Muscle layer of colon (tissue), 2 donors: ENCODE measurements around the gene BMAL1.

Experiments
- H3K27ac ChIP-seq: one replicate; pipeline ENCODE4 v1.7.0; 2013; ENCODE audit warnings: low read depth, mild to moderate bottlenecking, low read length, moderate library complexity
- H3K27me3 ChIP-seq, 2 donors: one replicate each; pipeline ENCODE4 v1.7.0; 2013; ENCODE audit warnings: low read length in 2 of 2, mild to moderate bottlenecking in 2 of 2; ENCODE audit not compliant: insufficient read depth in 2 of 2, control insufficient read depth in 1 of 2
- H3K36me3 ChIP-seq: one replicate; pipeline ENCODE4 v1.7.0; 2013; ENCODE audit warnings: mild to moderate bottlenecking, low read length; ENCODE audit not compliant: insufficient read depth
- H3K4me1 ChIP-seq: one replicate; pipeline ENCODE4 v1.7.0; 2013; ENCODE audit warnings: mild to moderate bottlenecking, low read length; ENCODE audit not compliant: insufficient read depth
- H3K4me3 ChIP-seq, 2 donors: one replicate each; pipeline ENCODE4 v1.7.0; 2013; ENCODE audit warnings: low read length in 2 of 2, low read depth in 1 of 2, mild to moderate bottlenecking in 1 of 2, moderate library complexity in 1 of 2
- H3K9ac ChIP-seq: one replicate; pipeline ENCODE4 v1.7.0; 2013; ENCODE audit warnings: low read length
- H3K9me3 ChIP-seq: one replicate; pipeline ENCODE4 v1.7.0; 2013; ENCODE audit warnings: mild to moderate bottlenecking, low read length
- donor health status: abdominal sarcoma.
- donor health status: Adenocarcinoma of cecum.

The BMAL1 gene

GRCh38 chr11:13324141-13324540, 46.6 kb downstream of the BMAL1 start:
- no peaks in the 10 kb centered on the region for H3K27me3 ChIP-seq
- H3K4me1 ChIP-seq: no peaks in the 10 kb centered on the region
- no peak overlapping the region for H3K9ac ChIP-seq
- no peak overlapping the region for H3K4me3 ChIP-seq
- no peak overlapping the region for H3K27ac ChIP-seq
- no peaks in the 10 kb centered on the region for H3K36me3 ChIP-seq
- no peaks in the 10 kb centered on the region for H3K9me3 ChIP-seq

DNA sequence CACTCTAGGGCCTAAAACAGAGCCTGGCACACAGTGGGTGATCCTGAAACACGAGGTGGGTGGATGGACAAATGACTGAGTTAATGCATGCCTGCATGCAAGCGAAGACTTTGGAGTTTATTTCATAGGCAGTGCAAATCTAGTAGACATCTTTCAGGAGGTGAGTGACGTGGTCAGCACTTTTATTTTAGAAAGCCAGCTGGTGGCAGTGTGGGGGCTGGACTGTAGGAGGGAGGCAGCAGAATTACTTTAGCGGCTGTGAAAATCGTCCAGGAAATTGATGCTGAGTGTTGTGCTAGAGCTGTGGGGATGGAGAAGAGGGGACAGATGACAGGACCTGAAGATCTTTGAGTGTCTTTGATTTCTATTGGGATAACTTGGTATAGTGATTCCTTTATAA, 47.1 kb downstream of the BMAL1 start:
- H3K4me3 ChIP-seq: no peak overlapping the region
- H3K9ac ChIP-seq: no peak overlapping the region
- no peaks in the 10 kb centered on the region for H3K36me3 ChIP-seq
- no peaks in the 10 kb centered on the region for H3K27me3 ChIP-seq
- no peak overlapping the region for H3K27ac ChIP-seq
- H3K9me3 ChIP-seq: no peaks in the 10 kb centered on the region
- H3K4me1 ChIP-seq: peaks cover 4% of the 10 kb centered on the region

GRCh38 chr11:13327421-13327820, 49.8 kb downstream of the BMAL1 start:
- H3K36me3 ChIP-seq: no peaks in the 10 kb centered on the region
- H3K27ac ChIP-seq: no peak overlapping the region
- no peaks in the 10 kb centered on the region for H3K27me3 ChIP-seq

GRCh38 chr11:13328286-13328685, 50.7 kb downstream of the BMAL1 start:
- no peaks in the 10 kb centered on the region for H3K36me3 ChIP-seq
- no peaks in the 10 kb centered on the region for H3K27me3 ChIP-seq
- peaks cover 9% of the 10 kb centered on the region for H3K4me1 ChIP-seq
- no peak overlapping the region for H3K27ac ChIP-seq
- H3K9ac ChIP-seq: no peak overlapping the region
- H3K9me3 ChIP-seq: no peaks in the 10 kb centered on the region
- no peak overlapping the region for H3K4me3 ChIP-seq

More at GRCh38 chr11:13327421-13327820, 49.8 kb downstream of the BMAL1 start:
- H3K4me3 ChIP-seq: no peak overlapping the region
- H3K4me1 ChIP-seq: peaks cover 9% of the 10 kb centered on the region
- H3K9me3 ChIP-seq: no peaks in the 10 kb centered on the region
- no peak overlapping the region for H3K9ac ChIP-seq

GRCh38 chr11:13329670-13330356, 52.2 kb downstream of the BMAL1 start:
- H3K9ac ChIP-seq: no peak overlapping the region
- no peaks in the 10 kb centered on the region for H3K36me3 ChIP-seq
- H3K27me3 ChIP-seq: no peaks in the 10 kb centered on the region
- no peak overlapping the region for H3K27ac ChIP-seq
- no peak overlapping the region for H3K4me3 ChIP-seq
- H3K4me1 ChIP-seq: peaks cover 9% of the 10 kb centered on the region
- H3K9me3 ChIP-seq: no peaks in the 10 kb centered on the region

DNA sequence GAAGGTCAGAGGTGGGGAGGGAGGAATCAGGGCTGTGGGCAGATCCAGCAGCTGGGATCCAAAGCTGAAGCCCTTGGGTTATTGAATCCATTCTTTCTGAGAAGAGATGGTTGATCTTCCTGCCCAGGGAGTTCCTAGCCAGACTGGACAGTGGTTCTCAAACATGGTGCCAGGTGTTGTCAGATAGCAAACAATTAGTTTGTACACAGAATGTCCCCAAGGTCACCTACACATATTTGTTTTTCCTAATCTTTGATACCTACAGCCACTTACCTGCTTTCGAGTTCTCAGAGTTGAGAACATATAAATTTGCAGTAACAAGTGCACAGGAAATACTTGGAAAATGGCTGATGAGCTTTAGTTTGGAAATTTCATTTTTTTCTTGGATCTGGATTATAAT, 54.5 kb downstream of the BMAL1 start:
- Histone ChIP-seq H3K4me3 (no peak overlapping the region), H3K36me3 (no peaks in the 10 kb centered on the region), H3K9me3 (no peaks in the 10 kb centered on the region), H3K27ac (no peak overlapping the region), H3K4me1 (peaks cover 9% of the 10 kb centered on the region), H3K27me3 (no peaks in the 10 kb centered on the region), H3K9ac (no peak overlapping the region)

DNA sequence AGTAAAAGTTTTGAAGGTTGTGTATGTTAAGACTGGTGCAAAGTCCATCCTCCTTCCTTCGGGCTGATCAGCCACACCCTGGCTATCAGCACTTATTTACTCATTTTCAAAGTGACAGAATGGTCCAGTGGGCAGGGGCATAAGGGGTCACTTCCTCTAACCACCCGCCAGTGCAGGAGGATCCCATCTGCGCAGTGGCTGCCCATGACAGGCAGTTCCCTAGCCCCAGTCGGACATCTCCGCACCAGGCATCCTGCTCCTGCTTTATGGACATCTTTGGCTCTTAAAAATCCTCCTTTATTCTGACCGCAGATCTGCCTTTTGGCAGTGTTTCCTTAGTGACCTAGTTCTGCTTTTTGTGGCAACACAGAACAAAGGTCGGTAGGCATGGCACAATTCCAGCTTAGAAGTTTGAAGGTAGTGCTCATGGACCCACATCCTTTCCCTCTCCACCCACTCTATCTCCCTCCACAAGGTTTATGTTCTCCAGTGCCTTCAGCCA, 55.9 kb downstream of the BMAL1 start:
- H3K27me3 ChIP-seq: no peaks in the 10 kb centered on the region
- no peaks in the 10 kb centered on the region for H3K9me3 ChIP-seq
- H3K4me1 ChIP-seq: peaks cover 12% of the 10 kb centered on the region
- no peak overlapping the region for H3K27ac ChIP-seq
- no peak overlapping the region for H3K4me3 ChIP-seq
- H3K36me3 ChIP-seq: no peaks in the 10 kb centered on the region
- H3K9ac ChIP-seq: no peak overlapping the region

GRCh38 chr11:13334034-13334786, 56.6 kb downstream of the BMAL1 start:
- H3K9me3 ChIP-seq: no peaks in the 10 kb centered on the region
- H3K4me1 ChIP-seq: peaks cover 19% of the 10 kb centered on the region
- H3K27me3 ChIP-seq: no peaks in the 10 kb centered on the region
- H3K27ac ChIP-seq: no peak overlapping the region
- no peaks in the 10 kb centered on the region for H3K36me3 ChIP-seq
- H3K4me3 ChIP-seq: no peak overlapping the region
- no peak overlapping the region for H3K9ac ChIP-seq

DNA sequence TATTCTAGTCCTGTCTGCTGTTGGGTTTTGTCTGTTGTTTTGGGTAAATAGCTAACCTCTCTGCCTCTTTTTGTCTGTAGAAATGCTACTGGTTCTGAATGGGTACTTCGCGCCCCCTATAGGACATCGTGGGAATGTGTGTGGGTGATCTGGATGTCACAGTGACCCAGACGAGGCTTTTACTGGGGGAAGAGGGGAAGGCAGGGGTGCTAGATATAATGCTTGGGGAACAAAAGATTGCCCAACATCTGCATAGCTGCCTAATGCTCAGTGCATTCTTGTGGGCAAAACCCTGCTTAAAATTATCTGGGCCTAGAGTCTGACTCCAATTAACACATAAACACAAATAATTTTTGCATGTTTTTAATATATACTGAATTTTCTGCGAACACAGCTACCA, 57.7 kb downstream of the BMAL1 start:
- H3K4me1 ChIP-seq: peaks cover 18% of the 10 kb centered on the region
- no peak overlapping the region for H3K4me3 ChIP-seq
- no peak overlapping the region for H3K27ac ChIP-seq
- H3K9me3 ChIP-seq: no peaks in the 10 kb centered on the region
- H3K36me3 ChIP-seq: no peaks in the 10 kb centered on the region
- no peaks in the 10 kb centered on the region for H3K27me3 ChIP-seq
- H3K9ac ChIP-seq: no peak overlapping the region

DNA sequence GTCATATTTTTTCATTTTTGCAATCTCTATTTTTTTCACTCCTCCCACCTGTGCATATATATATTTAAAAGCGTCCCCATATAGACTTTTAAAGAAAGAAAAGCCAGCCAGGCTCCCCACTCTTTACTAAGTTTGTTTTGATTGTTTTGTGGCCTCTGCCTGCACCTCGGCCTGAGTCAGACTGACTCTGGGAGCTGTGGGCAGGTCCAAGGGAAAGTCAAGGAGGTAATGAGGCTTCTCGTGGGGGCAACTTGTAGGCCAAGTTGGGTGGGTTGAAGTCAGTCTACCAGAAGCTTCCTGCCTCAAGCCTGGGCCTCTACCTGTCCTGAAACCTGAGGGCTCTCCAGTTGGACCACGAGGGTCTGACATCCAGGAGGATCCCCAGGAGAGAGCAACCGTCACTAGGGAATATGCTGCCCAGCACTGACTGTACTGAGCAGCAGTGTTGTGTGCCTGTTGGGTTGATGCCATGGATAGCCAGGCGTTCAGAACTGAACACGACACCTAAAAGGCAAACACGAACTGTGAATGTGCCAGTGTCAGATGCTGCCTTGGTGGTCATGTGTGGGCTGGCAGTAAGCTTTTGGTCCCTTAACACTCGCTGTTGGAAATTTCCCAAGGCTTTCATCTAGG, 58.8 kb downstream of the BMAL1 start:
- Histone ChIP-seq H3K4me1 (peaks cover 18% of the 10 kb centered on the region), H3K4me3 (no peak overlapping the region), H3K27me3 (no peaks in the 10 kb centered on the region), H3K9ac (no peak overlapping the region), H3K36me3 (no peaks in the 10 kb centered on the region), H3K9me3 (no peaks in the 10 kb centered on the region), H3K27ac (no peak overlapping the region)

DNA sequence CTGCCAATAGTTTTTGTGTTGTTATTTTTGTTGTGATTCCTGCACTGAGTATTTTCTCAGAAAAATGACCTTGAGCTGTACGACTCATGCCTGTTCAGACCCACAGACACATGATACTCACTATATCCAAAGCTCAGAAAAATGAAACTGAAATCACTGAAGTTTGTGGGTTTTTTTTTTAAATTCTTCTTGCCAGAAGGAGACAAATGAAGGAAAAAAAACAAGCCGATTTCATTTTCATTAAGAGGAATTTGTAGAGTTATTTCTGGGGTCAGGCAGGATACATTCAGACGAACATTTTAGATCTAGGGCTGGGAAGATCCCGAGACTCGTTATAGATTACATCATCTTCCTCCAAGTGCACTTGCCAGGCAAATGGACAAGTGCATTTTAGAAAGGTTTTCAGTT, 60.4 kb downstream of the BMAL1 start:
- peak overlapping the region; percentile 31 for H3K9ac ChIP-seq

More for the DNA sequence above, 60.4 kb downstream of the BMAL1 start:
- Histone ChIP-seq H3K27ac (no peak overlapping the region), H3K4me1 (peaks cover 18% of the 10 kb centered on the region), H3K4me3 (peak overlapping the region in 1 of 2 donors; percentile 26), H3K9me3 (no peaks in the 10 kb centered on the region), H3K27me3 (no peaks in the 10 kb centered on the region), H3K36me3 (no peaks in the 10 kb centered on the region)
